ENCODE measurements around the gene FOXQ1. TPM values are rescaled to one million over a fixed set of nuclear protein-coding genes. Genes with fewer than 3 reads are reported as not detected.

FOXQ1 gene
- total and polyA plus RNA-seq, 2 of the 13 experiments (the other 11 are each of a cell fraction or from before 2014, with no cell fraction given), result 35.2 to 39.8 TPM

DNA sequence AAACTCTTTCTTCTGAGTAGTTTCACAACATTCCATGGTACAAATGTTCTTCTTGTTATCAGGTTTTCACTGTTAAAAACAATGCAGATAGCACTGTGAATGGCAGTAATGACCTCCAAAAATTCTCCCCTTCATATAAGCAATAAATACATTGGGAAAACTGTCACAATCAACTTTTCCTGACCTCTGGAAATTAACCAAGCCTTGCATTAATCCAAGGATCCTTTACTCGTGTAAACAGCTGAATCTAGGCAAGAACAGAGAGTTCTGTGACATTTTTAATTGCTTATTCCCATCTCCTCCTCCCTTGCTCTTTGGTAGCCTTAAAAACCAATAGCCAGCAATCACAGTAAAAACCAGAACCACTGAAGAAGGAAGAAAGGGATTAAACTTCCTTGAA lies 37.8 kb downstream of the FOXQ1 start:
- Histone ChIP-seq H3K4me2 (ENCODE audit: low read depth, low read length) (no peak overlapping the region), H3K79me2 (ENCODE audit: insufficient read depth, low read length) (no peaks in the 10 kb centered on the region), H3K27me3 (ENCODE audit: control insufficient read depth in 1 of 2, insufficient read depth in 2 of 2, low read length in 2 of 2) (peaks cover 3 to 4% of the 10 kb centered on the region in 2 experiments; a peak in 2 of 5 replicates), H2AFZ (ENCODE audit: low read length) (no peak overlapping the region), H3K4me3 (replicated peaks in 1 of 3; ENCODE audit: insufficient read depth in 1 of 3, low read depth in 2 of 3, low read length in 3 of 3) (no peak overlapping the region), H3K36me3 (replicated peaks in 1 of 2; ENCODE audit: control insufficient read depth in 1 of 2, insufficient read depth in 2 of 2, low read length in 2 of 2) (no peaks in the 10 kb centered on the region), H3K9me3 (ENCODE audit: low read length) (peaks cover 17% of the 10 kb centered on the region), H3K9ac (ENCODE audit: insufficient read depth, low read depth, low read length) (no peak overlapping the region), H3K27ac (ENCODE audit: extremely low read length, insufficient read depth, low read length) (no peak overlapping the region), H3K4me1 (ENCODE audit: insufficient read depth, low read length) (no peaks in the 10 kb centered on the region), H4K20me1 (ENCODE audit: insufficient read depth, low read length) (no peaks in the 10 kb centered on the region)
- TF ChIP-seq, protein P1, sequence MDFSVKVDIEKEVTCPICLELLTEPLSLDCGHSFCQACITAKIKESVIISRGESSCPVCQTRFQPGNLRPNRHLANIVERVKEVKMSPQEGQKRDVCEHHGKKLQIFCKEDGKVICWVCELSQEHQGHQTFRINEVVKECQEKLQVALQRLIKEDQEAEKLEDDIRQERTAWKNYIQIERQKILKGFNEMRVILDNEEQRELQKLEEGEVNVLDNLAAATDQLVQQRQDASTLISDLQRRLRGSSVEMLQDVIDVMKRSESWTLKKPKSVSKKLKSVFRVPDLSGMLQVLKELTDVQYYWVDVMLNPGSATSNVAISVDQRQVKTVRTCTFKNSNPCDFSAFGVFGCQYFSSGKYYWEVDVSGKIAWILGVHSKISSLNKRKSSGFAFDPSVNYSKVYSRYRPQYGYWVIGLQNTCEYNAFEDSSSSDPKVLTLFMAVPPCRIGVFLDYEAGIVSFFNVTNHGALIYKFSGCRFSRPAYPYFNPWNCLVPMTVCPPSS (IDR thresholded peaks at IDR 0.05), result no peak
- no peak for TF ChIP-seq ZFP36L1 (CRISPR knock-in tag; IDR thresholded peaks at IDR 0.05)
- no peak for TF ChIP-seq ZNF136 (CRISPR knock-in tag; IDR thresholded peaks at IDR 0.05; ENCODE audit: low read depth)
- TF ChIP-seq ZNF274 (CRISPR knock-in tag; IDR thresholded peaks at IDR 0.05), result no peak
- no peak for TF ChIP-seq ZNF563 (CRISPR knock-in tag; IDR thresholded peaks at IDR 0.05)
- POLR2A ChIA-PET, result no interaction called here
- FAIRE-seq (no peak), DNase-seq (ENCODE audit: low spot score) (no peak), ATAC-seq (no peak)
- intact Hi-C loops (cut with micrococcal nuclease; ENCODE audit: unreplicated experiment), result no loop called here
- no TSS peak for BruUV-seq (replicated peaks)
- 0% methylated on average over 1 of the region's 1 CpG for WGBS (ENCODE audit: low lambda C conversion rate)
- in situ Hi-C loops (cut with HindIII; ENCODE audit: extremely low pct_ligation_motif_present, low pct_unique_long_range_greater_than_20kb), result no loop called here
- CTCF ChIA-PET (ENCODE audit: low intra/inter-chr PET ratio, low total read pairs), result no interaction called here

GRCh38 chr6:1351381-1352008 lies 39.6 kb downstream of the FOXQ1 start:
- Histone ChIP-seq H3K4me3 (replicated peaks in 1 of 3; ENCODE audit: insufficient read depth in 1 of 3, low read depth in 2 of 3, low read length in 3 of 3) (no peak overlapping the region), H3K9me3 (ENCODE audit: low read length) (peaks cover 12% of the 10 kb centered on the region), H3K27ac (ENCODE audit: extremely low read length, insufficient read depth, low read length) (no peak overlapping the region), H2AFZ (ENCODE audit: low read length) (no peak overlapping the region), H3K79me2 (ENCODE audit: insufficient read depth, low read length) (no peaks in the 10 kb centered on the region), H4K20me1 (ENCODE audit: insufficient read depth, low read length) (no peaks in the 10 kb centered on the region), H3K4me1 (ENCODE audit: insufficient read depth, low read length) (no peaks in the 10 kb centered on the region), H3K9ac (ENCODE audit: insufficient read depth, low read depth, low read length) (no peak overlapping the region), H3K4me2 (ENCODE audit: low read depth, low read length) (no peak overlapping the region), H3K36me3 (replicated peaks in 1 of 2; ENCODE audit: control insufficient read depth in 1 of 2, insufficient read depth in 2 of 2, low read length in 2 of 2) (no peaks in the 10 kb centered on the region), H3K27me3 (ENCODE audit: control insufficient read depth in 1 of 2, insufficient read depth in 2 of 2, low read length in 2 of 2) (peaks cover 2 to 4% of the 10 kb centered on the region in 2 experiments; a peak in 2 of 5 replicates)
- ATAC-seq, result no peak
- DNase-seq (ENCODE audit: low spot score), result no peak
- peak; percentile 94 for TF ChIP-seq ZNF317 (CRISPR knock-in tag; IDR thresholded peaks at IDR 0.05)
- TF ChIP-seq, protein P2, sequence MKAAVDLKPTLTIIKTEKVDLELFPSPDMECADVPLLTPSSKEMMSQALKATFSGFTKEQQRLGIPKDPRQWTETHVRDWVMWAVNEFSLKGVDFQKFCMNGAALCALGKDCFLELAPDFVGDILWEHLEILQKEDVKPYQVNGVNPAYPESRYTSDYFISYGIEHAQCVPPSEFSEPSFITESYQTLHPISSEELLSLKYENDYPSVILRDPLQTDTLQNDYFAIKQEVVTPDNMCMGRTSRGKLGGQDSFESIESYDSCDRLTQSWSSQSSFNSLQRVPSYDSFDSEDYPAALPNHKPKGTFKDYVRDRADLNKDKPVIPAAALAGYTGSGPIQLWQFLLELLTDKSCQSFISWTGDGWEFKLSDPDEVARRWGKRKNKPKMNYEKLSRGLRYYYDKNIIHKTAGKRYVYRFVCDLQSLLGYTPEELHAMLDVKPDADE (CRISPR knock-in tag; IDR thresholded peaks at IDR 0.05), result no peak
- FAIRE-seq, result no peak
- ChIA-PET POLR2A (no interaction called here), CTCF (ENCODE audit: low intra/inter-chr PET ratio, low total read pairs) (no interaction called here)
- intact Hi-C loops (cut with micrococcal nuclease; ENCODE audit: unreplicated experiment) (no loop called here), in situ Hi-C loops (cut with HindIII; ENCODE audit: extremely low pct_ligation_motif_present, low pct_unique_long_range_greater_than_20kb) (no loop called here)
- WGBS (ENCODE audit: low lambda C conversion rate), result 2% methylated on average over 2 of the region's 2 CpGs
- BruUV-seq (replicated peaks), result no TSS peak
